Measurements from ENCODE around the gene CCDC180. TPM values are rescaled to one million over a fixed set of nuclear protein-coding genes. Genes with fewer than 3 reads are reported as not detected.
"Not testable (repeated sequence)": the region's sequence is repeated elsewhere in the genome, so short reads cannot be mapped to it uniquely, and the experiment has no call there.

Gene CCDC180
- total RNA-seq (ENCODE audit: insufficient read depth, low replicate concordance), result 13.0 TPM

DNA sequence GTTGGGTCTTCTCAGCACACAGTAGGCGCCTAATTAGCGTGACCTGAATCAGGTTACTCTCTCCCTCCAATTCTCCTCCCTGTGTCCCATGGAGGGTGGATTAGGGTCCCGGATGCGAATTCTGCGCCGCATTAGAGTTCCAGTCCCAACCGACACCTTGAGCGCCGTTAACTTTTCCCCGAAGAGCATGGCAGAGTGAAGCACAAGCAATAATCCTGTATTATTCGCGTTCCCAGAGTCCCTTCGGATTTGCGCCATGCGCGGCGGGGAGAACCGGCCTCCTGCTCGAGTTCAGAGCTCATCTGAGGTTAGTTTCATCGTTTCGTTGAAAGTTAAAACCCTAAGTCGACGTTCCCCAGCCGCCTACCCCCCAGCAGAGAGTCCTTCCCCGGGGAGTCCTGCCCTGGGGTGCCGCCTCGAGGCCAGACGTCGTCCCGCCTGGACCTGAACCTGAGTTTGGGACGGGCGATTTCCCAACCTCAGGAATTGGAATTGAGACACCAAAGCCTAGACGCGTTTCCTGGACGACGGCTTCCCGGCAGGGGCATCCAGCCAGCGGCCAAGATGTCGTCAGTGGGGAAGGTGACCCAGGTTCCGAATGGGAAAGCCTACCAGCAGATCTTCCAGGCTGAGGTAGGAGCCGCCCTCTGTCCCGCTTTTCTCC, at the start of gene CCDC180:
TSS of gene CCDC180 (plus strand) at position 160 of the 664 bp plus-strand sequence. CDS start at position 565, 405 bp downstream.
- DNase-seq (ENCODE audit: low spot score), result peak; percentile 40

DNA sequence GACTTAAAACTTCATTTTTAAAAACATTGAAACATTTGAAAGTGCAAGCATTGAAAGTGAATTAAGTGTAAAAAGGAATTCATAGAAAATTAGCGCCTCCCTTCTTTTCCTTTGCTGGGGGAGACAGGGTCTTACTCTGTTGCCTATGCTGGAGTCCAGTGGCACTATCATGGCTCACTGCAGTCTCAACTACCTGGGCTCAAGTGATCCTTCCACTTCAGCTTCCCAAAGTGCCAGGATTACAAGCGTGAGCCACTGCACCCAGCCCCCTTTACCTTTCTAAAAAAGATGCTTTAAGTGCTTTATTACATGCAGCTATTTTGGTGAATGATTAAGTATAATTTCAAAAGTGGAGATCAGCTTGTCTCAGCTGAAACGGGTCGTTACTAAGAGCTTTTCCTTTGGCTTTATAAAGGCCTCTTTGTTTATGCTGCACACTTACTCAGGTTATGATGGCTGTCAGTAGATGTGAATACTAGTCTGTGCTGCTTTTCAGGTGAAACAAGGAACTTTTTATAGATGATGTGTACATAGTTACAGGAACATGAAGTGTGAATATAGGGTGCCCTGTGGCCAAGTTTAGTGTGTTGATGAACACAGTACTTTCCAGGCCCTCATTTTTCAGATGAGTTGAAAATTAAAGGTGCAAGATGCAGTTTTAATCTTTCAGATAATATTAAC, 47.5 kb upstream of the CCDC180 start:
- DNase-seq (ENCODE audit: low spot score), result not testable (repeated sequence)

GRCh38 chr9:97271292-97271691, 36.2 kb upstream of the CCDC180 start:
- DNase-seq (ENCODE audit: low spot score), result no peak

DNA sequence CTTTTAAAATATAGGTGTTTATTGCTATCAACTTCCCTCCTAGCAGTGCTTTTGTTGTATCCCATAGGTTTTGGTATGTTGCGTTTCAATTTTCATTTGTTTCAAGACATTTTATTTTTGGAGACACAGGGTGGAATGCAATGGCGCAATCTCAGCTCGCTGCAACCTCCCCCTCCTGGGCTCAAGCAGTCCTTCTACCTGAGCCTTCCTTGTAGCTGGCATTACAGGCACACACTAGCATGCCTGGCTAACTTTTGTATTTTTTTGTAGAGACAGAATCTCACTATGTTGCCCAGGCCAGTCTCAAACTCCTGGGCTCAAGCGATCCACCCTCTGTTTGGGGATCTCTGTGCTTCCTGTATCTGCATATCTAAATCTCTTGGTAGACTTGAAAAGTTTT, 35.4 kb upstream of the CCDC180 start:
- DNase-seq (ENCODE audit: low spot score), result no peak

DNA sequence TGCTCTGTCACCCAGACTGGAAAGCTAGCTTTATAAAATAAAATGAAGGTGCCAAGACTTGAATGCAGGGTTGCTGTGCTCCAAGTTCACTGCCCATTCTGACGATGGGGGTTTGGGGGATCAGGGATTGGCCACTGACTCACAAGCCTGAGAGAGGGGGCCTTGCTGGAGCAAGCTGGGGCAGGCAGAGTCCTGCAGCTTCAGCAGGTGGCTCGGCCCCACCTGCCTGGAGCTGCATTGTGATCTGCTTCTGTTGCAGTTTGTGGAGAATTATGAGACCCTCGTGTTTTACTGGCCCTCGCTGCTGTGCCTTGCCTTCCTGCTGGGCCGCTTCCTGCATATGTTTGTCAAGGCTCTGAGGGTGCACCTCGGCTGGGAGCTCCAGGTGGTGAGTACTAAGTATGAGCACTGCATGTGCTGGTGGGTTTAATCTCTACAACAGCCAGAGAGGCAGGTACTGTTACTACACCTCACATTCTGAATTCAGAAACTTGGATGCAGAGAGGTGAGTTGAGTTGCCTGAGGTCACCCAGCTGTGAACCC, 31.1 kb upstream of the CCDC180 start:
- DNase-seq (ENCODE audit: low spot score), result no peak

DNA sequence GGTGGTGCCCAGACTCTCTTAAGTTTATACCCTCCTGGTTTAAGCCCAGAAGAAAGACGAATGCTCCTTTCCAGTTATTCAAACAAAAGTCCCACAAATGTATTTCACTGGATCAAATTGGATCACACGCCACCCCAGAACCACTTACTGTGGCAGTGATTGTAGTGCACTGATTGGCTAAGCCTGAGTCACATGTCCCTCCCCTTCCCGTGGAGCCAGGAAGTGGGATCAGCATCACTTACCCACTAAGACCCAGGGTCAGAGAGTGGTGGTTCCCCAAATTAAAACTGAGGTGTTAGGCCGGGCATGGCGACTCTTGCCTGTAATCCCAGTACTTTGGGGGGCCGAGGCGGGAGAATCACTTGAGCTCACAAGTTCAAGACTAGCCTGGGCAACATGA, 29.5 kb upstream of the CCDC180 start:
- no peak for DNase-seq (ENCODE audit: low spot score)

- DNase-seq (ENCODE audit: low spot score), result no peak
Observed at GRCh38 chr9:97280755-97281330, 26.6 kb upstream of the CCDC180 start.

- DNase-seq (ENCODE audit: low spot score), result no peak
Observed at GRCh38 chr9:97283768-97284167, 23.7 kb upstream of the CCDC180 start.

GRCh38 chr9:97284798-97285197, 22.7 kb upstream of the CCDC180 start:
- DNase-seq (ENCODE audit: low spot score), result no peak

DNA sequence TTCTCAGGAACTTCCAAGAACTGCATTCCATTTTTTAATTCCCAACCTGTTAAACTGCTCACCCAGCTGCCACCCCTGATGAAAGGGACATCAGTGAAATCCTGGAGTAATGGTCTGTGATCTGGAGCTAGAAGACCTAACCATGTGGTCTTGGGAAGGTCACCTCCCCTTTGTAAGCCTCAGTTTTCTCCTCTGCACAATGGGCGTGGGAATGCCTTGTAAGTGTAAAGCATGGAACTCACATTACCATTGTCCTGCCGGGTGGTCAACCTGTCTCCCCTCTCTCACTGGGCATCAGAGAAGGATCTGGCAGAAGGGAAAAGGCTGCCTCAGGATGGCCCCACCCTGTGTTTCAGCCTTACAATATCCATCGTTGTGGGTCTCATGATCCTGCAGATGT, 15.3 kb upstream of the CCDC180 start:
- no peak for DNase-seq (ENCODE audit: low spot score)

- no peak for DNase-seq (ENCODE audit: low spot score)
Observed at GRCh38 chr9:97293207-97293721, 14.2 kb upstream of the CCDC180 start.

DNA sequence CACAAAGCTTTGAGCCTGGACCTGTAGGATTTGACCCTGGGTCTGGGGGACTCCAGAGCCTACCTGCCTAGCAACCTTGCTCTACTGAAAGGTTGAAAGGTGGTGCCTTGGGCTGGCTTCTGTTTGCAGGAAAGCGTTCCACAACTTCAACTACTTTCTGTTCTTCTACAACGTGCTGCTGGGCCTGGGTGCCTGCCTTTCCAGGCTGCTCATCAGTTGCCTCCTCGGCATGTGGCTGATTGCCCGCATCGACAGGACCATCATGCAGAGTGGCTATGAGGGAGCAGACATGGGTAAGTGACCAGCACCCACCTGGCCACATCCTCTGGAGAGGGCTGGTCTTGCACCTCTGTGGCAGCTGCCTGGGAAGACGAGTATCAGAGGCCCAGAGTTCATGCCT, 13.6 kb upstream of the CCDC180 start:
- no peak for DNase-seq (ENCODE audit: low spot score)

DNA sequence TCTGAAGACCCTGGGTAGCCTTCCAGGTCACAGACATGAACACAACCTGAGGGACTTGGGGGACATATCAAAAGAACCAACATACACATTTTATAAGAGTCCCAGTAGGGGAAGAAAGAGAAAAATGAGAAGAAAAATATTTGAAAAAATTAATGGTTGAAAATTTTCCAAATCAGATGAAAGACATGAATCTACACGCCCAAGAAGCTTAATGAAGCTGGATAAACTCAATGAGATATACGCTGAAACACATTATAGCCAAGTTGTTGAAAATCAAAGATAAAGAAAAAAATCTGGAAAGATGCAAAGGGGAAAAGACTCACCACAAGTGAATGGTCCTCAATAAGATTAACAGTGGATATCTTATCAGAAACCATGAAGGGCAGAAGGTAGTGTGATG, 9.6 kb upstream of the CCDC180 start:
- no peak for DNase-seq (ENCODE audit: low spot score)

GRCh38 chr9:97299809-97300414, 7.5 kb upstream of the CCDC180 start:
- DNase-seq (ENCODE audit: low spot score), result no peak

- no peak for DNase-seq (ENCODE audit: low spot score)
Observed at GRCh38 chr9:97300586-97300985, 6.9 kb upstream of the CCDC180 start.

- no peak for DNase-seq (ENCODE audit: low spot score)
Observed at GRCh38 chr9:97301974-97302373, 5.5 kb upstream of the CCDC180 start.

GRCh38 chr9:97304586-97304985, 2.9 kb upstream of the CCDC180 start:
- DNase-seq (ENCODE audit: low spot score), result no peak

DNA sequence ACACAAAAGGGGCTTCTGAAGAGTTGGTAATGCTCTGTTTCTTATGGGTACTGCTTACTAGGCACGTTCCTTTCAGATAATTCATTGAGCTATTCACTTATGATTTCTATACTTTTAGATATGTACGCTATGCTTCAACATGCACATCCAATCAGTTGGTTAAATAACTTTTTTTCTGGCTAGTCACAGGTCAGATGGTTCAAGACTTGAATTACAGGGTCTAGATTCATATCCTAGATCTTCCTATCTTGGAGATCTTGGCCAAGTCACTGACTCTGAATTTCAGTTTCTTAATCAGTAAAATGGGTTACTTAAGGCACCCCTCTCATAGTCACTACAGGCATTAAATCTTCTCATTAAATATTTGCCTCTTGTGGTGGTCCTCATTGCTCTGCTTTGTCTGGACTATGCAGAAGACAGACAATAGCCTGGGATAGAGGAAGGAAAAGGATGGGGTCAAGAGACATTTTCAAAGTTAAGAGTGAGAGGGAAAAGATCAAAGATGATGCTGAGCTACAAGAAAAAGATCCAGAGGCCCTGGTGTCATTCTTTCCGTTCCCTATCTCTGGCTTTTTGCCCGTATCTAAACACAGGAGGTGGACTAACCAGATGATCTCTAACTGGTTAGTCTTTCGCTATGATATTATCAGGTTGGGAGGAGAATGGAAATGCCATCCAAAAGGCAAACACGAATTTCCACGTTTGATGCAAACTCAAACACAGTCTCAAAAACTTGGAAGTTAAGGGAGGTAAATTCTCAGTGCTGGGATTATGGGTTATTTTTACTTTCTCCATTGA, 1.8 kb upstream of the CCDC180 start:
- no peak for DNase-seq (ENCODE audit: low spot score)

- peak; percentile 87 for DNase-seq (ENCODE audit: low spot score)
Observed at GRCh38 chr9:97307091-97307490, 368 bp upstream of the CCDC180 start.

GRCh38 chr9:97309260-97309659, 1.8 kb downstream of the CCDC180 start:
- no peak for DNase-seq (ENCODE audit: low spot score)

DNA sequence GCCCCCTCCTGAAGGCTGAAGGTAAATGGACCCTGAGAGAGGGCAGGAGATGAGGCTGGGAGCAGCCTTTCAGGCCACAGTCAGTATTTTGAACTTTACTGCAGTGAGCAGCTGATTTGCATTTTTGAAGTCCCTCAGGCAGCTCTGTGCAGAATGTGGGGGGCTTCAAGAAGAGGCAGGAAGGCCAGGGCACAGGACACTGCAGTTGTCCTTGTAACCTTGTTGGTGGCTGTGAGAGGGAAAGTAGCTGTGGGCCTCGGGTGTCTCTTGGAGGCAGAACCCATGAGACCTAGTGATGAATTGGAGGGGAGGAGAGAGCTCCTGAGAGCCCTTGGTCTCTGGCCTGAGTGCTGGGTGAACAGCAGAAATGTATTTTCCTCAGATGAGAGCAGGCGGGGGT, 2.6 kb downstream of the CCDC180 start:
- no peak for DNase-seq (ENCODE audit: low spot score)
